Measurements from ENCODE around the gene CAMSAP2. TPM values are rescaled to one million over a fixed set of nuclear protein-coding genes. Genes with fewer than 3 reads are reported as not detected.

Gene CAMSAP2
- total RNA-seq, 1 experiment from 2014 or later = 28.6 TPM

DNA sequence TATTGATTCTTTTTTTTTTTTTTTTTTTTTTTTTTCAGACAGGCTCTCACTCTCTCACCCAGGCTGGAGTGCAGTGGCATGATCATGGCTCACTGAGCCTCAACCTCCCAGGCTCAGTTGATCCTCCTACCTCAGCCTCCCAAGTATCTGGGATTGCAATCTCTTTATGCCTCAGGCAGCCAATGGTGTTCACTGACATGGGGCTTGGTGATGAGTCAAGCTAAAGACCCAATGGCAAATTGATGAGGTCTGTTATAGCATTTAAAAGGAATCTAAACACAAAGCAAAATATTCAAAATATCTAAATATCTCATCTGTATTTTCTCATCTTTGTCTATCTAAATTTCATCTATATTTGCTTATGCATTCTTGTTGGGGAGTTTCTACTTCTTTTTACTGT lies 30.5 kb upstream of the CAMSAP2 start:
- no peaks in the 10 kb centered on the region for H3K9me2 ChIP-seq (replicated peaks; ENCODE audit: low read length)
- no TSS peak for BruUV-seq (replicated peaks)
- no peaks in the 10 kb centered on the region for H3K4me1 ChIP-seq (ENCODE audit: insufficient read depth, low read length)
- H3K9me3 ChIP-seq (ENCODE audit: low read length) = no peaks in the 10 kb centered on the region
- no peak for DNase-seq
- no peak overlapping the region for H3K9ac ChIP-seq (ENCODE audit: low read length)
- H3F3A ChIP-seq (ENCODE audit: low read length, unreplicated experiment) = no peaks in the 10 kb centered on the region
- H4K20me1 ChIP-seq (ENCODE audit: low read length) = no peaks in the 10 kb centered on the region
- no peak overlapping the region for H2AFZ ChIP-seq (ENCODE audit: low read length)
- H3K36me3 ChIP-seq (ENCODE audit: low read depth, low read length) = no peaks in the 10 kb centered on the region
- H3K27me3 ChIP-seq (ENCODE audit: low read length) = no peaks in the 10 kb centered on the region
- H3K4me3 ChIP-seq (ENCODE audit: low read length) = no peak overlapping the region
- no peaks in the 10 kb centered on the region for H3K79me2 ChIP-seq (ENCODE audit: low read length)
- TF ChIP-seq EZH2phosphoT487 (IDR thresholded peaks at IDR 0.05; ENCODE audit: borderline replicate concordance, low read length) (no peak), EZH2 (IDR thresholded peaks at IDR 0.05; ENCODE audit: low read length, unreplicated experiment) (no peak)
- TF ChIP-seq, protein P1, sequence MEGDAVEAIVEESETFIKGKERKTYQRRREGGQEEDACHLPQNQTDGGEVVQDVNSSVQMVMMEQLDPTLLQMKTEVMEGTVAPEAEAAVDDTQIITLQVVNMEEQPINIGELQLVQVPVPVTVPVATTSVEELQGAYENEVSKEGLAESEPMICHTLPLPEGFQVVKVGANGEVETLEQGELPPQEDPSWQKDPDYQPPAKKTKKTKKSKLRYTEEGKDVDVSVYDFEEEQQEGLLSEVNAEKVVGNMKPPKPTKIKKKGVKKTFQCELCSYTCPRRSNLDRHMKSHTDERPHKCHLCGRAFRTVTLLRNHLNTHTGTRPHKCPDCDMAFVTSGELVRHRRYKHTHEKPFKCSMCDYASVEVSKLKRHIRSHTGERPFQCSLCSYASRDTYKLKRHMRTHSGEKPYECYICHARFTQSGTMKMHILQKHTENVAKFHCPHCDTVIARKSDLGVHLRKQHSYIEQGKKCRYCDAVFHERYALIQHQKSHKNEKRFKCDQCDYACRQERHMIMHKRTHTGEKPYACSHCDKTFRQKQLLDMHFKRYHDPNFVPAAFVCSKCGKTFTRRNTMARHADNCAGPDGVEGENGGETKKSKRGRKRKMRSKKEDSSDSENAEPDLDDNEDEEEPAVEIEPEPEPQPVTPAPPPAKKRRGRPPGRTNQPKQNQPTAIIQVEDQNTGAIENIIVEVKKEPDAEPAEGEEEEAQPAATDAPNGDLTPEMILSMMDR (conservative IDR thresholded peaks at IDR 0.05; ENCODE audit: low read depth, low read length) = no peak
- POLR2A ChIA-PET (ENCODE audit: unreplicated experiment) = no interaction called here
- ATAC-seq = no peak
- intact Hi-C loops (cut with micrococcal nuclease) = no loop called here
- no peak overlapping the region for H3K27ac ChIP-seq (ENCODE audit: low read length)
- H3K4me2 ChIP-seq (ENCODE audit: low read length) = no peak overlapping the region
- CTCF ChIA-PET = no interaction called here

- peak; percentile 81 for ATAC-seq
- Histone ChIP-seq H3F3A (ENCODE audit: low read length, unreplicated experiment) (no peaks in the 10 kb centered on the region), H3K4me1 (ENCODE audit: insufficient read depth, low read length) (no peaks in the 10 kb centered on the region), H4K20me1 (ENCODE audit: low read length) (no peaks in the 10 kb centered on the region), H3K9me2 (replicated peaks; ENCODE audit: low read length) (no peaks in the 10 kb centered on the region), H3K9ac (ENCODE audit: low read length) (no peak overlapping the region), H2AFZ (ENCODE audit: low read length) (no peak overlapping the region), H3K36me3 (ENCODE audit: low read depth, low read length) (no peaks in the 10 kb centered on the region), H3K4me2 (ENCODE audit: low read length) (no peak overlapping the region), H3K79me2 (ENCODE audit: low read length) (no peaks in the 10 kb centered on the region), H3K27me3 (ENCODE audit: low read length) (no peaks in the 10 kb centered on the region), H3K27ac (ENCODE audit: low read length) (no peak overlapping the region), H3K9me3 (ENCODE audit: low read length) (no peaks in the 10 kb centered on the region), H3K4me3 (ENCODE audit: low read length) (no peak overlapping the region)
- TF ChIP-seq EZH2 (IDR thresholded peaks at IDR 0.05; ENCODE audit: low read length, unreplicated experiment) (no peak), EZH2phosphoT487 (IDR thresholded peaks at IDR 0.05; ENCODE audit: borderline replicate concordance, low read length) (no peak)
- POLR2A ChIA-PET (ENCODE audit: unreplicated experiment) = no interaction called here
- CTCF ChIA-PET = no interaction called here
- intact Hi-C loops (cut with micrococcal nuclease) = no loop called here
- BruUV-seq (replicated peaks) = no TSS peak
- peak; percentile 61 for DNase-seq
These were observed 29.9 kb upstream of the CAMSAP2 start for GRCh38 chr1:200708769-200709168.

- intact Hi-C loops (cut with micrococcal nuclease) = no loop called here
- Histone ChIP-seq H3K4me3 (ENCODE audit: low read length) (no peak overlapping the region), H3K27me3 (ENCODE audit: low read length) (no peaks in the 10 kb centered on the region), H3K9ac (ENCODE audit: low read length) (no peak overlapping the region), H3F3A (ENCODE audit: low read length, unreplicated experiment) (no peaks in the 10 kb centered on the region), H3K36me3 (ENCODE audit: low read depth, low read length) (no peaks in the 10 kb centered on the region), H2AFZ (ENCODE audit: low read length) (no peak overlapping the region), H4K20me1 (ENCODE audit: low read length) (no peaks in the 10 kb centered on the region), H3K27ac (ENCODE audit: low read length) (no peak overlapping the region), H3K9me2 (replicated peaks; ENCODE audit: low read length) (no peaks in the 10 kb centered on the region), H3K79me2 (ENCODE audit: low read length) (no peaks in the 10 kb centered on the region), H3K4me2 (ENCODE audit: low read length) (no peak overlapping the region), H3K4me1 (ENCODE audit: insufficient read depth, low read length) (peaks cover 11% of the 10 kb centered on the region; the same call in 1 of the 2 replicates), H3K9me3 (ENCODE audit: low read length) (no peaks in the 10 kb centered on the region)
- ChIA-PET POLR2A (ENCODE audit: unreplicated experiment) (no interaction called here), CTCF (no interaction called here)
- DNase-seq = no peak
- BruUV-seq (replicated peaks) = no TSS peak
- no peak for ATAC-seq
- TF ChIP-seq EZH2phosphoT487 (IDR thresholded peaks at IDR 0.05; ENCODE audit: borderline replicate concordance, low read length) (no peak), EZH2 (IDR thresholded peaks at IDR 0.05; ENCODE audit: low read length, unreplicated experiment) (no peak)
- TF ChIP-seq, protein P1 (conservative IDR thresholded peaks at IDR 0.05; ENCODE audit: low read depth, low read length) = no peak
These were observed 28.5 kb upstream of the CAMSAP2 start for GRCh38 chr1:200710166-200710565.
